ENCODE measurements around the gene BLOC1S3. TPM values are rescaled to one million over a fixed set of nuclear protein-coding genes. Genes with fewer than 3 reads are reported as not detected.

Gene BLOC1S3
- total and polyA plus RNA-seq, 2 of the 13 experiments (the other 11 are each of a cell fraction or from before 2014, with no cell fraction given), result 4.3 to 4.8 TPM

GRCh38 chr19:45179072-45179891 lies 698 bp downstream of the BLOC1S3 start (continued):
- TF ChIP-seq SRY (CRISPR knock-in tag; IDR thresholded peaks at IDR 0.05) (peak; percentile 24; the same call in 1 of the 2 replicates), MYNN (CRISPR knock-in tag; IDR thresholded peaks at IDR 0.05; ENCODE audit: low read depth) (no peak), REXO4 (CRISPR knock-in tag; IDR thresholded peaks at IDR 0.05; ENCODE audit: borderline replicate concordance) (no peak), ZKSCAN5 (CRISPR knock-in tag; IDR thresholded peaks at IDR 0.05) (no peak), PHF20 (CRISPR knock-in tag; IDR thresholded peaks at IDR 0.05) (no peak), SP5 (CRISPR knock-in tag; IDR thresholded peaks at IDR 0.05; ENCODE audit: borderline replicate concordance, low read depth) (no peak), ZNF280B (CRISPR knock-in tag; IDR thresholded peaks at IDR 0.05; ENCODE audit: borderline replicate concordance) (0 out of 2 replicates have a peak, but pooled peaks have one; percentile 23), TCF12 (IDR thresholded peaks at IDR 0.05) (no peak), TCF12 (CRISPR knock-in tag; IDR thresholded peaks at IDR 0.05) (no peak), ZNF616 (CRISPR knock-in tag; IDR thresholded peaks at IDR 0.05; ENCODE audit: low read depth) (no peak), ASH2L (IDR thresholded peaks at IDR 0.05; ENCODE audit: insufficient read length, low read depth, low read length) (peak; percentile 1), ZNF781 (CRISPR knock-in tag; IDR thresholded peaks at IDR 0.05; ENCODE audit: borderline replicate concordance, not compliant biosample characterization) (no peak), TFE3 (CRISPR knock-in tag; IDR thresholded peaks at IDR 0.05) (no peak), NR2F6 (IDR thresholded peaks at IDR 0.05) (no peak), NR2F6 (CRISPR knock-in tag; IDR thresholded peaks at IDR 0.05) (no peak), SOX13 (IDR thresholded peaks at IDR 0.05) (no peak), SOX13 (CRISPR knock-in tag; conservative IDR thresholded peaks at IDR 0.05 in 1 of 2, IDR thresholded peaks at IDR 0.05 in 1 of 2) (no peak), DNMT3B (CRISPR knock-in tag; conservative IDR thresholded peaks at IDR 0.05) (no peak), KDM6A (CRISPR knock-in tag; IDR thresholded peaks at IDR 0.05; ENCODE audit: low read depth) (no peak), ZNF619 (CRISPR knock-in tag; IDR thresholded peaks at IDR 0.05) (no peak)
- TF ChIP-seq, protein P1, sequence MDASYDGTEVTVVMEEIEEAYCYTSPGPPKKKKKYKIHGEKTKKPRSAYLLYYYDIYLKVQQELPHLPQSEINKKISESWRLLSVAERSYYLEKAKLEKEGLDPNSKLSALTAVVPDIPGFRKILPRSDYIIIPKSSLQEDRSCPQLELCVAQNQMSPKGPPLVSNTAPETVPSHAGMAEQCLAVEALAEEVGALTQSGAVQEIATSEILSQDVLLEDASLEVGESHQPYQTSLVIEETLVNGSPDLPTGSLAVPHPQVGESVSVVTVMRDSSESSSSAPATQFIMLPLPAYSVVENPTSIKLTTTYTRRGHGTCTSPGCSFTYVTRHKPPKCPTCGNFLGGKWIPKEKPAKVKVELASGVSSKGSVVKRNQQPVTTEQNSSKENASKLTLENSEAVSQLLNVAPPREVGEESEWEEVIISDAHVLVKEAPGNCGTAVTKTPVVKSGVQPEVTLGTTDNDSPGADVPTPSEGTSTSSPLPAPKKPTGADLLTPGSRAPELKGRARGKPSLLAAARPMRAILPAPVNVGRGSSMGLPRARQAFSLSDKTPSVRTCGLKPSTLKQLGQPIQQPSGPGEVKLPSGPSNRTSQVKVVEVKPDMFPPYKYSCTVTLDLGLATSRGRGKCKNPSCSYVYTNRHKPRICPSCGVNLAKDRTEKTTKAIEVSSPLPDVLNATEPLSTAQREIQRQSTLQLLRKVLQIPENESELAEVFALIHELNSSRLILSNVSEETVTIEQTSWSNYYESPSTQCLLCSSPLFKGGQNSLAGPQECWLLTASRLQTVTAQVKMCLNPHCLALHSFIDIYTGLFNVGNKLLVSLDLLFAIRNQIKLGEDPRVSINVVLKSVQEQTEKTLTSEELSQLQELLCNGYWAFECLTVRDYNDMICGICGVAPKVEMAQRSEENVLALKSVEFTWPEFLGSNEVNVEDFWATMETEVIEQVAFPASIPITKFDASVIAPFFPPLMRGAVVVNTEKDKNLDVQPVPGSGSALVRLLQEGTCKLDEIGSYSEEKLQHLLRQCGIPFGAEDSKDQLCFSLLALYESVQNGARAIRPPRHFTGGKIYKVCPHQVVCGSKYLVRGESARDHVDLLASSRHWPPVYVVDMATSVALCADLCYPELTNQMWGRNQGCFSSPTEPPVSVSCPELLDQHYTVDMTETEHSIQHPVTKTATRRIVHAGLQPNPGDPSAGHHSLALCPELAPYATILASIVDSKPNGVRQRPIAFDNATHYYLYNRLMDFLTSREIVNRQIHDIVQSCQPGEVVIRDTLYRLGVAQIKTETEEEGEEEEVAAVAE (CRISPR knock-in tag; IDR thresholded peaks at IDR 0.05; ENCODE audit: borderline replicate concordance), result no peak

All from HepG2 (cell line).